ENCODE data around the gene OLA1. TPM values are rescaled to one million over a fixed set of nuclear protein-coding genes. Genes with fewer than 3 reads are reported as not detected.

Gene OLA1
- polyA plus RNA-seq, 1 of the 3 experiments (the other 2 are of a cell fraction) = 46.9 TPM

- POLR2A ChIA-PET = no interaction called here
- TF ChIP-seq RXRA (IDR thresholded peaks at IDR 0.05; ENCODE audit: borderline replicate concordance, low read depth) (no peak), JUND (IDR thresholded peaks at IDR 0.05) (no peak), ELF1 (IDR thresholded peaks at IDR 0.05) (no peak), POLR2AphosphoS5 (IDR thresholded peaks at IDR 0.05; ENCODE audit: low read depth, low read length) (no peak), ZBTB33 (IDR thresholded peaks at IDR 0.05; ENCODE audit: borderline replicate concordance, low read depth) (no peak), EZH2phosphoT487 (IDR thresholded peaks at IDR 0.05; ENCODE audit: borderline replicate concordance, low read depth) (no peak), GABPA (IDR thresholded peaks at IDR 0.05; ENCODE audit: low read depth) (no peak), RAD21 (IDR thresholded peaks at IDR 0.05; ENCODE audit: low read length) (no peak), TAF1 (IDR thresholded peaks at IDR 0.05; ENCODE audit: borderline replicate concordance, low read depth, low read length) (no peak), MXI1 (IDR thresholded peaks at IDR 0.05; ENCODE audit: low read depth, low read length) (no peak), CHD2 (IDR thresholded peaks at IDR 0.05; ENCODE audit: low read length, partially characterized antibody) (no peak), MEF2A (IDR thresholded peaks at IDR 0.05; ENCODE audit: borderline replicate concordance, low read depth) (no peak), SIN3A (IDR thresholded peaks at IDR 0.05; ENCODE audit: borderline replicate concordance, low read depth, low read length) (no peak), RCOR1 (IDR thresholded peaks at IDR 0.05; ENCODE audit: low read length) (no peak), SMC3 (IDR thresholded peaks at IDR 0.05; ENCODE audit: low read depth, low read length) (no peak), TEAD4 (IDR thresholded peaks at IDR 0.05; ENCODE audit: borderline replicate concordance, insufficient read depth) (no peak), YY1 (IDR thresholded peaks at IDR 0.05; ENCODE audit: low read depth) (no peak)
- H3K27ac ChIP-seq (ENCODE audit: low read depth in 2 of 2, low read length in 1 of 2) = no peak overlapping the region
- H3K36me3 ChIP-seq (replicated peaks in 1 of 2; ENCODE audit: control insufficient read depth in 1 of 2, insufficient read depth in 2 of 2, low read length in 1 of 2) = peaks cover 44 to 70% of the 10 kb centered on the region in 2 experiments
- DNase-seq = no peak
- H2AFZ ChIP-seq (ENCODE audit: low read depth) = no peak overlapping the region
- 97% methylated on average over 7 of the region's 7 CpGs for WGBS (ENCODE audit: low lambda C conversion rate)
- no peaks in the 10 kb centered on the region for H3F3A ChIP-seq (replicated peaks; ENCODE audit: insufficient read depth)
- no peaks in the 10 kb centered on the region for H3K27me3 ChIP-seq (ENCODE audit: insufficient read depth)
- H3K9ac ChIP-seq = no peak overlapping the region
- H3K79me2 ChIP-seq (ENCODE audit: insufficient read depth) = peaks cover 37% of the 10 kb centered on the region; the same call in 1 of the 2 replicates
- H3K9me3 ChIP-seq = no peaks in the 10 kb centered on the region
- H3K9me2 ChIP-seq = no peaks in the 10 kb centered on the region
- H3K4me1 ChIP-seq (ENCODE audit: control insufficient read depth in 1 of 2, insufficient read depth in 2 of 2, low read depth in 1 of 2, low read length in 1 of 2) = no peaks in the 10 kb centered on the region; a peak in 1 of 4 replicates
- no peak overlapping the region for H3K4me3 ChIP-seq (ENCODE audit: low read depth in 2 of 2, low read length in 1 of 2)
- CTCF ChIA-PET = interaction anchor here (0.9 to 1.9 kb wide), 3 partner anchors 19 to 70 kb away, joined by 3 to 4 read pairs (median 3); no protein-coding TSS in a partner anchor
- H3K4me2 ChIP-seq = no peak overlapping the region
- no peaks in the 10 kb centered on the region for H4K20me1 ChIP-seq (ENCODE audit: insufficient read depth)
Measured at GRCh38 chr2:174224665-174225288, 23.6 kb downstream of the OLA1 start.

GRCh38 chr2:174224125-174224524, 24.2 kb downstream of the OLA1 start:
- POLR2A ChIA-PET = no interaction called here
- no peak for TF ChIP-seq RFX5 (IDR thresholded peaks at IDR 0.05; ENCODE audit: low read length)
- TF ChIP-seq FOSL2 (IDR thresholded peaks at IDR 0.05; ENCODE audit: borderline replicate concordance, low read depth) = no peak
- TF ChIP-seq RCOR1 (IDR thresholded peaks at IDR 0.05; ENCODE audit: low read length) = no peak
- TF ChIP-seq PBX3 (IDR thresholded peaks at IDR 0.05) = no peak
- no peak for TF ChIP-seq TEAD4 (IDR thresholded peaks at IDR 0.05; ENCODE audit: borderline replicate concordance, insufficient read depth)
- TF ChIP-seq GABPA (IDR thresholded peaks at IDR 0.05; ENCODE audit: low read depth) = no peak
- Histone ChIP-seq H3K9me3 (no peaks in the 10 kb centered on the region), H3K79me2 (ENCODE audit: insufficient read depth) (peaks cover 36% of the 10 kb centered on the region; the same call in 1 of the 2 replicates), H3K27ac (ENCODE audit: low read depth in 2 of 2, low read length in 1 of 2) (no peak overlapping the region), H3K36me3 (replicated peaks in 1 of 2; ENCODE audit: control insufficient read depth in 1 of 2, insufficient read depth in 2 of 2, low read length in 1 of 2) (peaks cover 44 to 68% of the 10 kb centered on the region in 2 experiments), H3K4me1 (ENCODE audit: control insufficient read depth in 1 of 2, insufficient read depth in 2 of 2, low read depth in 1 of 2, low read length in 1 of 2) (no peaks in the 10 kb centered on the region; a peak in 1 of 4 replicates), H3K27me3 (ENCODE audit: insufficient read depth) (no peaks in the 10 kb centered on the region), H3K9ac (no peak overlapping the region), H4K20me1 (ENCODE audit: insufficient read depth) (no peaks in the 10 kb centered on the region), H3K4me3 (ENCODE audit: low read depth in 2 of 2, low read length in 1 of 2) (no peak overlapping the region), H3K4me2 (no peak overlapping the region), H3K9me2 (no peaks in the 10 kb centered on the region), H3F3A (replicated peaks; ENCODE audit: insufficient read depth) (no peaks in the 10 kb centered on the region), H2AFZ (ENCODE audit: low read depth) (no peak overlapping the region)
- WGBS (ENCODE audit: low lambda C conversion rate) = 95% methylated on average over 5 of the region's 5 CpGs
- DNase-seq = no peak
- CTCF ChIA-PET = interaction anchor here (0.9 to 1.1 kb wide), 2 partner anchors 20 to 69 kb away, joined by 3 read pairs; no protein-coding TSS in a partner anchor
